NCI-H524 (cell line): ENCODE measurements around the gene ARFRP1.
A peak's percentile ranks its signal among the peaks of the same experiment; 100 is the strongest.
"Not testable (repeated sequence)": the region's sequence is repeated elsewhere in the genome, so short reads cannot be mapped to it uniquely, and the experiment has no call there.

Experiments
- DNase-seq, 2 experiments: peaks; one replicate each; lab custom pipeline; 2025; lab: John Stamatoyannopoulos, UW

The ARFRP1 gene

GRCh38 chr20:63655249-63655648, 52.5 kb downstream of the ARFRP1 start:
- no peak for DNase-seq

GRCh38 chr20:63653974-63654668, 53.7 kb downstream of the ARFRP1 start:
- DNase-seq, result no peak

GRCh38 chr20:63653041-63653973, 54.5 kb downstream of the ARFRP1 start, which contains the start of gene STMN3:
Gene STMN3 (minus strand): TSS chr20:63653424. CDS start chr20:63653345, 79 bp downstream.
- peak; percentile 86 to 87 for DNase-seq

DNA sequence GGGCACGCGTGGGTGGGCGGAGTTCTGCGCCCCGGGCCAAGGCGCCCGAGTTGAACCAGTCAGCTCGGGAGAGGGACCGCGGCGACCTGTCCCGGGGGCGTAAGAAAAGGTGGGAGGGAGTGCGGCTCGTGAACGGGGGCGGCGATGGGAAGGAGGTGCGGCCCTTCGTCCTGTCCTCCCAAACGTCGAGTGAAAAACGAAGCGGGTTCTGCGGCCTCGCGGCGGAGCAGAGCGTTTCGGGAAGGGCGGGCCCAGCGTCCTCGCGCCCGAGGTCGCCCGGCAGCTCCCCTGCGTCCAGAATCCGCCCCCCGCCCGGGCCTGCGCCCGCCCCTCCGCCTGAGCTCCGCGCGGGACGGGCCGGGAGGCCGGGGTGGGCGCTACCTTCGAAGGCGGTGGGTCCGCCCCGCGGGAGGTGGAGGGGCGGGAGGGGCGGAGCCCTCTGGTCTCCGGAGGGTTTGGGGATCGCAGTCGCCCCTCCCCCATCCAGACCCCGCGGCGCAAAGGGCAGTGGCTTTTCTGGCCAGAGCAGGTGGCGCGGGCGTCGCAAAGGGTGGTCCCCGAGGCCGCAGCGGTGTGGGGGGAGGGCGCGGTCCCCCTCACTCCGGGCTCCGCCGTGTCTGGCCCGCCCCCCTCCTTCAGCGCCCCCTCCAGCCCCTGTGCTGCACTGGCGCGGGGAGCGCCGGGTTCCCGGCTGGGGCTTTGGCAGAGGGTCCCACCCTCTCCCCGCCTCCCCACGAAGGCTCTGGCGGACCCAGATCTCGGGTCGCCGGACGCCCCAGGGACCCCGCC, 55.4 kb downstream of the ARFRP1 start:
- DNase-seq, result peak in 1 of 2 experiments; percentile 48

GRCh38 chr20:63651942-63652191, 55.9 kb downstream of the ARFRP1 start:
- DNase-seq, result no peak

GRCh38 chr20:63650486-63650885, 57.3 kb downstream of the ARFRP1 start:
- not testable (repeated sequence) for DNase-seq

DNA sequence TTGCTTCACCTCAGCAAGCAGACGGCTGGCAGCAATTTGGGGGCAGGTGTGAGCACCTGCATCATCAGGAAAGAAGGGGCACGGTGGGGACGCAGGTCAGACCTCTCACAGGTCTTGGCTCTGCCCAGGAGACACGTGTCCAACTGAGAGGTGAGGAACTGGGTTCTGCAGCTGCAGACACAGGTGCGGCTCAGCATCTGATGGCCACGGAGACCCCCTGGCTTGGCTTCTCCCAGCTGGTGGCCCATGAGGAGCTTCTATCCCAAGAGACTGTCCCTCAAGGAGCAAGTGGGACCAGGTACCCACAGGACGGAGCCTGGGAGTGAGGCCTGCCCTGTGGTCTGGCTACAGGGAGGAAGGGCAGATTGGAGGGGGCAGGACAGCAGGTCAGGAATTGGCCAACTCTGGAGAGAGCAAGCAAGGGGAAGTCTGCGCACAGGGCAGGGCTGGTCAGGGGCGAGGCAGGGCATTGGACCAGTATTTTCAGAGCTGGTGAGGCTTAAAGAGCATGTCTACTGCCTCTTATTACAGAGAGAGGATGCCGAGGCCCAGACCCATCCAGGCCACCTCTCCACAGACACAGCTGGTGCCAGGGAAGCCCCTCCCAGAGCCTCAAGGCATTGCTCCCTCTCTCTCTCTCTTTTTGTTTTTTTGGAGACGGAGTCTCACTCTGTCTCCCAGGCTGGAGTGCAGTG, 58.7 kb downstream of the ARFRP1 start:
- DNase-seq, result no peak
